Endometrial microvascular endothelial cells (primary cell): ENCODE data around the gene TLE1. TPM values are rescaled to one million over a fixed set of nuclear protein-coding genes. Genes with fewer than 3 reads are reported as not detected.
"Not testable (repeated sequence)": the region's sequence is repeated elsewhere in the genome, so short reads cannot be mapped to it uniquely, and the experiment has no call there.

Experiments
- in situ Hi-C: cut with HindIII; loops from 2 replicates; pipeline ENCODE4 v1.10.0; 2017; ENCODE audit warnings: low sequenced_read_pairs, low pct_unique_long_range_greater_than_20kb; ENCODE audit errors: inconsistent ontology term
- total RNA-seq: library from RNA; depleted of rRNA; stranded (reverse); fragments of >200 nt; gene quantifications from one replicate; pipeline ENCODE4 v1.2.3, GENCODE V29; 2015; ENCODE audit errors: inconsistent ontology term

The TLE1 gene
- total RNA-seq, result 16.9 TPM

GRCh38 chr9:81689343-81690175 lies at the start of gene TLE1:
Gene TLE1, minus strand, starts transcription at chr9:81689547. Its CDS starts 1,307 bp downstream, at chr9:81688240.
- in situ Hi-C loops, result loop anchor here (25.0 kb wide), 2 partner anchors 148 to 177 kb away; no protein-coding TSS in a partner anchor

GRCh38 chr9:81737871-81738507 lies 48.6 kb upstream of the TLE1 start:
- in situ Hi-C loops, result no loop called here

GRCh38 chr9:81730498-81730897 lies 41.2 kb upstream of the TLE1 start:
- in situ Hi-C loops, result not testable (repeated sequence)

- in situ Hi-C loops, result no loop called here
These were observed 39.8 kb upstream of the TLE1 start for GRCh38 chr9:81729135-81729534.

- in situ Hi-C loops, result no loop called here
These were observed 35.0 kb upstream of the TLE1 start for GRCh38 chr9:81724242-81724889.

- in situ Hi-C loops, result no loop called here
These were observed 32.9 kb upstream of the TLE1 start for GRCh38 chr9:81722277-81722676.

GRCh38 chr9:81720450-81721086 lies 31.2 kb upstream of the TLE1 start:
- in situ Hi-C loops, result no loop called here

- in situ Hi-C loops, result no loop called here
These were observed 30.6 kb upstream of the TLE1 start for GRCh38 chr9:81719972-81720371.

- in situ Hi-C loops, result no loop called here
These were observed 28.9 kb upstream of the TLE1 start for GRCh38 chr9:81718244-81718643.

- in situ Hi-C loops, result no loop called here
These were observed 28.4 kb upstream of the TLE1 start for GRCh38 chr9:81717747-81718077.

GRCh38 chr9:81717061-81717746 lies 27.9 kb upstream of the TLE1 start:
- in situ Hi-C loops, result no loop called here

- in situ Hi-C loops, result no loop called here
These were observed 27.1 kb upstream of the TLE1 start for GRCh38 chr9:81716409-81716808.

GRCh38 chr9:81705578-81705977 lies 16.2 kb upstream of the TLE1 start:
- in situ Hi-C loops, result no loop called here

GRCh38 chr9:81694541-81694940 lies 5.2 kb upstream of the TLE1 start:
- in situ Hi-C loops, result loop anchor here (25.0 kb wide), 2 partner anchors 143 to 182 kb away; no protein-coding TSS in a partner anchor

- in situ Hi-C loops, result loop anchor here (25.0 kb wide), 2 partner anchors 143 to 182 kb away; no protein-coding TSS in a partner anchor
These were observed 4.5 kb upstream of the TLE1 start for GRCh38 chr9:81693671-81694378.

- in situ Hi-C loops, result loop anchor here (25.0 kb wide), 2 partner anchors 147 to 178 kb away; no protein-coding TSS in a partner anchor
These were observed 1.0 kb upstream of the TLE1 start for GRCh38 chr9:81690251-81690851.

GRCh38 chr9:81689093-81689342 lies 329 bp downstream of the TLE1 start:
- in situ Hi-C loops, result loop anchor here (25.0 kb wide), 2 partner anchors 148 to 177 kb away; no protein-coding TSS in a partner anchor
